Measurements from ENCODE around the gene TTC7B. TPM values are rescaled to one million over a fixed set of nuclear protein-coding genes. Genes with fewer than 3 reads are reported as not detected.

TTC7B gene
- total RNA-seq, 4 donors from 2014 or later = 35.0 to 78.7 (median 36.8) TPM

- in situ Hi-C loops (cut with MboI; ENCODE audit: low sequenced_read_pairs in 4 of 4) (loop anchor here in 3 of 4 donors (10.0 kb wide), 2 partner anchors 63 to 287 kb away; no protein-coding TSS in a partner anchor), intact Hi-C loops (cut with DNase I; ENCODE audit: low total_unique reads) (loop anchor here (1.0 kb wide), 1 partner anchor 16 kb away; no protein-coding TSS in a partner anchor)
- peak; percentile 72 to 76 for ATAC-seq
Measured at GRCh38 chr14:90691627-90692026, 124.6 kb downstream of the TTC7B start.

GRCh38 chr14:90687680-90688079 is 128.6 kb downstream of the TTC7B start:
- TF ChIP-seq POLR2A (IDR thresholded peaks at IDR 0.05) = no peak
- TF ChIP-seq, protein P1, sequence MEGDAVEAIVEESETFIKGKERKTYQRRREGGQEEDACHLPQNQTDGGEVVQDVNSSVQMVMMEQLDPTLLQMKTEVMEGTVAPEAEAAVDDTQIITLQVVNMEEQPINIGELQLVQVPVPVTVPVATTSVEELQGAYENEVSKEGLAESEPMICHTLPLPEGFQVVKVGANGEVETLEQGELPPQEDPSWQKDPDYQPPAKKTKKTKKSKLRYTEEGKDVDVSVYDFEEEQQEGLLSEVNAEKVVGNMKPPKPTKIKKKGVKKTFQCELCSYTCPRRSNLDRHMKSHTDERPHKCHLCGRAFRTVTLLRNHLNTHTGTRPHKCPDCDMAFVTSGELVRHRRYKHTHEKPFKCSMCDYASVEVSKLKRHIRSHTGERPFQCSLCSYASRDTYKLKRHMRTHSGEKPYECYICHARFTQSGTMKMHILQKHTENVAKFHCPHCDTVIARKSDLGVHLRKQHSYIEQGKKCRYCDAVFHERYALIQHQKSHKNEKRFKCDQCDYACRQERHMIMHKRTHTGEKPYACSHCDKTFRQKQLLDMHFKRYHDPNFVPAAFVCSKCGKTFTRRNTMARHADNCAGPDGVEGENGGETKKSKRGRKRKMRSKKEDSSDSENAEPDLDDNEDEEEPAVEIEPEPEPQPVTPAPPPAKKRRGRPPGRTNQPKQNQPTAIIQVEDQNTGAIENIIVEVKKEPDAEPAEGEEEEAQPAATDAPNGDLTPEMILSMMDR (IDR thresholded peaks at IDR 0.05 in 4 of 5, conservative IDR thresholded peaks at IDR 0.05 in 1 of 5) = no peak
- ATAC-seq (no peak), DNase-seq (no peak)
- in situ Hi-C loops (cut with MboI; ENCODE audit: low sequenced_read_pairs in 4 of 4) (no loop called here), intact Hi-C loops (cut with DNase I; ENCODE audit: low total_unique reads) (no loop called here)
- no peak overlapping the region for H3K27ac ChIP-seq
- no peak overlapping the region for H3K4me3 ChIP-seq
- no peaks in the 10 kb centered on the region for H3K36me3 ChIP-seq
- H3K9me3 ChIP-seq = no peaks in the 10 kb centered on the region
- no peaks in the 10 kb centered on the region for H3K27me3 ChIP-seq
- peaks cover 26 to 29% of the 10 kb centered on the region in 2 donors for H3K4me1 ChIP-seq

More at GRCh38 chr14:90691627-90692026, 124.6 kb downstream of the TTC7B start:
- peak overlapping the region in 1 of 4 donors; percentile 11 for H3K4me3 ChIP-seq
- TF ChIP-seq, protein P1 (IDR thresholded peaks at IDR 0.05 in 4 of 5, conservative IDR thresholded peaks at IDR 0.05 in 1 of 5) = peak in 1 of 5 experiments; percentile 12
- no peak for TF ChIP-seq POLR2A (IDR thresholded peaks at IDR 0.05)
- no peaks in the 10 kb centered on the region for H3K27me3 ChIP-seq
- no peaks in the 10 kb centered on the region for H3K36me3 ChIP-seq
- peaks cover 51 to 59% of the 10 kb centered on the region in 2 donors for H3K4me1 ChIP-seq
- H3K27ac ChIP-seq = peak overlapping the region; percentile 85 to 97 (median 88)
- peak; percentile 37 to 47 for DNase-seq
- H3K9me3 ChIP-seq = no peaks in the 10 kb centered on the region

GRCh38 chr14:90682615-90683014 is 133.6 kb downstream of the TTC7B start:
- DNase-seq = no peak
- intact Hi-C loops (cut with DNase I; ENCODE audit: low total_unique reads) = no loop called here
- Histone ChIP-seq H3K4me3 (no peak overlapping the region), H3K36me3 (no peaks in the 10 kb centered on the region), H3K27me3 (no peaks in the 10 kb centered on the region), H3K4me1 (peaks cover 14 to 21% of the 10 kb centered on the region in 2 donors), H3K27ac (peak overlapping the region in 2 of 4 donors; percentile 12 to 43), H3K9me3 (no peaks in the 10 kb centered on the region)
- in situ Hi-C loops (cut with MboI; ENCODE audit: low sequenced_read_pairs in 4 of 4) = no loop called here
- no peak for TF ChIP-seq POLR2A (IDR thresholded peaks at IDR 0.05)
- TF ChIP-seq, protein P1 (IDR thresholded peaks at IDR 0.05 in 4 of 5, conservative IDR thresholded peaks at IDR 0.05 in 1 of 5) = no peak
- ATAC-seq = peak in 1 of 2 donors; percentile 49

DNA sequence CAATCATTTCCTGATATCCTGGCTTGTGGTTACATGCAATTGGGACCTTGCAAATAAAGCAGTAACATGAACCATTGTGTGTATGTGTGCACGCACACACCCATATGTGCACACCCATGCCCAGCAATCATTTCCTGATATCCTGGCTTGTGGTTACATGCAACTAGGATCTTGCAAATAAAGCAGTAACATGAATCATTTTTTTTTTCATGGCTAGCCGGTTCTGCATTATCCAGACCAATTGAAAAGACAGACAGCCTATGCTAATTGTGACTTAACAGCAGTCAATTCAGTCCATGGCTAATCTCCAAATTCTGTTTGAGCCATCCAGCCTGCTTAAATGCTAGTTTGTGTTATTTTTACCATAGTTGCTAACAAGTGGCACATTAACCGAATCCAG is 134.3 kb downstream of the TTC7B start:
- in situ Hi-C loops (cut with MboI; ENCODE audit: low sequenced_read_pairs in 4 of 4) (no loop called here), intact Hi-C loops (cut with DNase I; ENCODE audit: low total_unique reads) (no loop called here)
- no peak for ATAC-seq
- no peak for TF ChIP-seq POLR2A (IDR thresholded peaks at IDR 0.05)
- TF ChIP-seq, protein P1 (IDR thresholded peaks at IDR 0.05 in 4 of 5, conservative IDR thresholded peaks at IDR 0.05 in 1 of 5) = no peak
- H3K4me1 ChIP-seq = peaks cover 18 to 28% of the 10 kb centered on the region in 2 donors
- H3K4me3 ChIP-seq = no peak overlapping the region
- H3K27ac ChIP-seq = peak overlapping the region in 2 of 4 donors; percentile 12 to 43
- H3K36me3 ChIP-seq = no peaks in the 10 kb centered on the region
- DNase-seq = no peak
- no peaks in the 10 kb centered on the region for H3K9me3 ChIP-seq
- no peaks in the 10 kb centered on the region for H3K27me3 ChIP-seq

All from gastrocnemius medialis (tissue), 4 donors.